GM19351 (cell line): ENCODE measurements around the gene GAS2L3.
"Not testable (repeated sequence)": the region's sequence is repeated elsewhere in the genome, so short reads cannot be mapped to it uniquely, and the experiment has no call there.

Experiments
- ATAC-seq: cut with Tn5 transposase; IDR thresholded peaks from one replicate; pipeline ENCODE4 v1.9.1; 2021; ENCODE audit warnings: mild to moderate bottlenecking, moderate library complexity; ENCODE audit not compliant: unreplicated experiment

Gene GAS2L3

DNA sequence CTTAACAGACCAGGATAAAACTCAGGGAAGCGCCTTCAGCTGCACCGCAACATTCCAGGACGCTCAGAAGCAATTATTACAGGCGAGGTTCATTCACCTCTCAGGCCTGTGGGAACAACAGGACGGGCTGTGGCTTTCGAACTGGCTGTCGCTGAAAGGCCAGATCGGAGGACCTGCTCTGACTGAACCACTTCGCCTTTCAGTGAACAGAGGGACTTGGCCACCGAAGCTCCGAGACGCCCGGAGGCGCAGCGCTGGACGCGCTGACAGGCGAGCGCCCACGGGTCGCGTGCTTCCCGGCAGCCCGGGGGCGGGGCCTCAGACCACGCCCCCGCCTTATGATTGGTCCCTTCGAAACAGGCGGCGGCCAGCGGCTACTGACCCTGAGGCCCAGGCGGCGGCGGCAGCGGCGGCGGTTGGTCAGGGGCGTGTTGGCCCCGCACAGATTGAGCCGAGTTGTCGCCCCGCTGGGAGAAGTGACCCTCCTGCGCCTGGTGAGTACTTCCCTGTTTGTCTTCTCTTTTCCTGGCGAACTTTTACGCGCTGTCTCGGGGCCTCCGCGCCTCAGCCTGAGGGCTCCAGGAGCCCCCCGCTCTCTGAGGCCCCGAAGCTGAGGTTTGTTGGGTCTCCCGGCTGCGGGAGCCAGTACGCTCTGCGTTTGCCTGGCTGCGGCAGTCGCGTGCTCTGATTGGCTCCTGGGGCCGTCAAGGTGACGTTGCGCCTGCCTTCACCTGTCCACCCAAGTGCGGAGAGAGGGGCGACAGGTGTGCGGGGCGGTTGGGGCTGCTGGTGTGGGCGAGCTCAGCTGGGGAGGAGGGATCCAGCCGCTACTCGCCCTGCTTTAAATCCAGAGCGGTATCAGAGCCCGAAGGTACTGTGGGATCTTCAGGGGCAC, at the start of gene GAS2L3:
TSS of gene GAS2L3 (plus strand) at position 393 of the 895 bp plus-strand sequence. CDS start 21,221 bp downstream, outside the sequence.
- ATAC-seq, result peak; percentile 93

DNA sequence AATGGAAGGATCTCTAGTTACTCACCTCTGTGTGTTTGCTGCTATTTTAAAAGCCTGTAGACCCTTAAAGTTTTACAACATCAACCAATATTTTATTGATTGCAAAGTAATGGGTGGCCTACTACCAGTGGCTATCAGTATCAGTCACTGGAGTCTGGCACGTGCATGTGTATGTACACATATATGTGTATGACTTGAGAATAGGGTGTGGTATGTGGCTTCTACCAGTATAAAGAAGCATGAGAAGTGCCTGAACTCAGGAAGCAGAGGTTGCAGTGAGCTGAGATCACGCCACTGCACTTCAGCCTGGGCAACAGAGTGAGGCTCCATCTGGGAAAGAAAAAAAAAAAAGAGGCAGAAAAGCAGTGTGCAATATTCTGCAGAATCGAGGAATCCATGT, 45.5 kb upstream of the GAS2L3 start:
- ATAC-seq, result no peak

DNA sequence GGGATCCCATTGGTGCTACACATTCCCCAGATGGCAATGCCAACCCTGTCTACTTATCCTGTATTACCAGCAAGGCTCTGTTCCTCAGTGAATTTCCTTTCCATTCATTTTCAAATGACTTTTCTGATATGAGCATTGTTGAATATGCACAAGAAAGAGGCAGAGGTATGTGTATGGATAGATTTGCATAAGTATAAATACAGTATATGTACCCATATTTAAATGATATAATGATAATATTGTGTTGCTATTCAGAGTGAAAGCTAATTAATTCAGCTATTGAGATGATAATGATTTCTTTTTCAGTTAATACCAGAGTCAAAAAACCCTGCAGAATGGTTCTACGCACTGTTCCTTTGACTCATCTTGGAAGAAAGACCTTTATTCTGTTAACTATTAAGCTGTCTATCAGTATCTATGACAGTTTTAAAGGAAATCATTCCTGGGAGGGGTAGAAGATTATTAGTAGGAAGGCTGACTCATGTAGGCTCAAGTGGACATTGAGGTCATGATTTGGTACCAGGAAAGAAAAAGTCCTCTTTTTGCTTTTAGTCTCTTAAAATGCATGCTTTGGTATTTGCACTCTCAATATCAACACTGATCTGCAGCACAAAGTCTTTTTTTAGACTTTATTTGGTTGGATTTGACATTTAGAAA, 44.9 kb upstream of the GAS2L3 start:
- no peak for ATAC-seq

DNA sequence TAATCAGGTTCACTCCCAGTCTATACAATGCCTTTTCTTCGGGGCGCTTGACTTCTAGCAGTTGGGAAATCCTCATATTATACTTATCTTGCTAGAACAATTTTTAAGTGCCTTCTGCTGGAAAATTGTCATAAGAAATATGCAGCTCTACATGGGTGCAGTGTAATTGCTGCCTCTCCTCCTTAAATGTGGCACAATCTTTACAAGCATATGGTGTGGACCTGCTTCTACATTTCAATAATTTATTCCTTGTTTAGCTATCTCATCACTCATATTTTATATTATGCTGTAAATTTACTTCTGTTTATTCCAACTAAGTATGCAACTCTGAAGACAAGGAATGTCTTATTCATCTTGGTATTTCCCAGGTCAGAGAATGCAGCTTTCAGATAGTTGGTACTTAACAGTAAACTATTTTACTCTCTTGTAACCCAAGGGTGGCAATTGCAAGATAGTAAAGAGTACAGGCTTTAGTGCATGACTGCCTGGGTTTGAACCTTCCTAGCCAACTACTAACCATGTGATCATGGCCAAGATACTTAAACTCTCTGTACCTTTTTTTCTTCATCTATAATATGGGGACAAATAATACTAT, 43.6 kb upstream of the GAS2L3 start:
- ATAC-seq, result no peak

DNA sequence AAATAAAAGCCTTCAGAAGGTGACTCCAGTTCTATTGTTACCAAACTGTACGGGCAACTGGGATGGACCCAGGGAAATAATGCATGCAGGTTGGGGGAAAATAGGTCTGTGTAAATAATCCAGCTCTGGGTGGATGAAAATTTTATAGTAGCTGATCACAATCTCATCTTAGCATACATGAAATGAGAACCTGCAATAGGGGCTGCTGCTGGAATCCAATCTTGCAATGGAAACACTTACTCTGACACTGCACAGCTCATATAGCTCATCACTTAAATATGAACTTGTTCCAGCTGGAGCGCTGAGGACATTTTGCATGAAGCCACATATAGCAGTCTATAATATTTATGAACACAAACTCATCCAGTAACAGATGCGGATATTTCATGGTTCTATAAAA, 40.1 kb upstream of the GAS2L3 start:
- ATAC-seq, result no peak

DNA sequence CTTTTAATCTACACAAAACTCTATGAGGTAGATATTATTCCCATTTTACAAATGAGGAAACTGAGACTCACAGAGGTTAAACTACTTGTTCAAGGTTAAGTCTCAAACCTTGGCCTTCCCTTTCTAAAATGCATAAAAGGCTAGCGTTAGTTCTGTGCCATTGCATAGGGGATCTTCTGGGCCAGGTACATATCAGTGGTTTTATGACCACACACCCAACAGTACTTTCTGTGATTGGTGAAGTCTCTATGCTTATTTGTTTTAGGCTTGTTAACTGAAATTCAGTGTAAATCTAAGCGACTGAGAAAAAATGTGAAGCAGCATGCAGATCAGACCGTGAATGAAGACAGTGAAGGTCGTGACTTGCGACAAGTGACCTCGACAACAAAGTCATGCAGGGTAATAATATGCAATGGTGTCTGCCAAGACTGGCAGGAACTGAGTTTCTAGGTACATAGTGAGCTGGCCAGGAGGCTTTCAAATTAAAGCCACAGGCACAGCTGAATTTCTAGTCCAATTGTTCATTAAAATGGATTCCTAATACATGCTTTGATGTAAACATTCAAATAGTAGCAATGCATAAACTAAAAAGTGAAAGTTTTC, 38.8 kb upstream of the GAS2L3 start:
- no peak for ATAC-seq

DNA sequence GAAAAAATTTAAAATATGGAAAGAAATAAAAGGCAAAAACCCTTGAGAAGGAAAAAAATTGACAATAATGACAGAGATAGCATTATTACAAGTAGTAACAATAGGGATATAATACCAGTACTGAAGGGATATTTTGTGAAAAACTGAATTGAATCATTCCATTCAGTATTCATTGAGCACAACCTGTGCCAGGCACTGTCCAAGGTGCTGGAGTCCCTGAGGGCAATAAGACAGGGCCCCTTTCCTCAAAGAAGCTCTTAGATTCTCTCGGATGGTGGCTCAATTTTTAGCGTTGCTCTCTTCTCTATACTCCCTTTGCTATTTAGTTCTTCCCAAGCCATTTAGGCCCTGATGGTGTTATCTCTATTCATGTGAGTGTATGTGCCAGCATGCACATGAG, 34.3 kb upstream of the GAS2L3 start:
- no peak for ATAC-seq

DNA sequence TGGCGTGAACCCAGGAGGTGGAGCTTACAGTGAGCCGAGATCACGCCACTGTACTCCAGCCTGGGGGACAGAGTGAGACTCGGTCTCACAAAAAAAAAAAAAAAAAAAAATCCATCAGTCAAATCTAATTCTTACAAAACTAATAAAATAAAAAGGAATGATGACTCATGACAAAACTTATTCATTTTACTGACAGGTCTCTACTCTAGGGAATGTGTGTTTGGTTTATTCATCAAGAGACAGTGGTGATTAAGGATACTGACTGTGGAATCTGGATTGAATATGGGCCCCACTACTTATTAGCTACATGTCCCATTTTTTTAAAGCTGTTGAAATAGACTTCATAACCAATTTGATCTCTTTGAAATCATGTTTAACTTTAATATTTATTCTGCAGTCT, 29.3 kb upstream of the GAS2L3 start:
- no peak for ATAC-seq

DNA sequence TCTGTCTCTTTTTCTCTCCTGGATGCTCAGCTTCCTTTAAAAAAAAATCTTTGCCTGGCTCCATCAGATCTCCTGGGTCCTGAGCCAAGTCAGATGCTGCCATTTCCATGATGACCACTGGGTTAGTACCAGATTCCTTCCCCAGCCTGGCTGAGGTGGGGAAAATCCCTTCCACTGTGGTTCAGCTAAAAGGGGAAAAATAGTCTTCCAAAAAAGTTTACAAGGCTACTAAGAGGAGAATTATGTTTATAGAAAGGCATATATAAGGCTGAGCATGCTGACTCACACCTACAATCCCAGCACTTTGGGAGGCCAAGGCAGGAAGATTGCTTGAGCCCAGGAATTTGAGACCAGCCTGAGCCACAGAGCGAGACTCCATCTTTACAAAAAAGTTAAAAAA, 28.4 kb upstream of the GAS2L3 start:
- ATAC-seq, result no peak

DNA sequence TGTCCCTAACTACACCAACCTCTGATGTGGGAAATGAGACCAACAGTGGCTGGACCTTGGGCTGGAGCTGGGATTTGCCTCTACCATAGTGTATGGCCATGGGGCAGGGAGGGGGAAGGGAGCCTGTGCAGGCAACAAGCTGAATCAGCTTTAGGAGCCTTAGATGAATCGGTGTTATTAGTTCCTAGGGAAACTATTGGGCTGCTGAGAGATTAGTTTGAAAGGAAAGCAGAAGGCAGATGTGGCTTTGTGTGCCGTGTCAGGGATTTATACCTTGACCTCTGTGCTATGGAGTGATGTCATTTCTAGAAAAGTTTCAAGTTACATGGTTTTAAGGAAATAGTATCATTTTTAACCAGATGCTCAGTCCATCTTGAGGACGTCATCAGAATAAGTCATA, 19.5 kb upstream of the GAS2L3 start:
- peak; percentile 65 for ATAC-seq

DNA sequence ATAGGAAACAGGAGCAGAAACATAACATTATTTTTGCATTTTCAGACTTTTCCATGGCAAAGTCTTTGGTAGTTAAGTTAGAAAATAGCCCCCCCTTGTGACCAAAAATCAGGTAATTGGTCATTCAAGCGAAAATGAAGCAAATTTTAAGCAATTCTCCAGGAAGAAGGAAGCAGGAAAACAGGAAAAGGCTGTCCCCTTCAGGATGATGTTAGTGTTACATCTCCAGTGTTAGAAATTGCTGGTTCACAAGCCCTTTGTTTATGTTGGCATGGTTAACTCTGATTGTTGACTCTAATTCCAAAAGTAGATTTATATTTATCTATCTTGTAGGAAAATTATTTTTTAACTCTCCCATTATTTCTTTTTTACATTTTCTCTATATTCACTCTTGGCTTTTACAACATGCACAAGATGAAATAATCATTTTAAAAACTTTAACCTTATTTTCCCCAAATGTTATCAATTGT, 18.8 kb upstream of the GAS2L3 start:
- no peak for ATAC-seq

DNA sequence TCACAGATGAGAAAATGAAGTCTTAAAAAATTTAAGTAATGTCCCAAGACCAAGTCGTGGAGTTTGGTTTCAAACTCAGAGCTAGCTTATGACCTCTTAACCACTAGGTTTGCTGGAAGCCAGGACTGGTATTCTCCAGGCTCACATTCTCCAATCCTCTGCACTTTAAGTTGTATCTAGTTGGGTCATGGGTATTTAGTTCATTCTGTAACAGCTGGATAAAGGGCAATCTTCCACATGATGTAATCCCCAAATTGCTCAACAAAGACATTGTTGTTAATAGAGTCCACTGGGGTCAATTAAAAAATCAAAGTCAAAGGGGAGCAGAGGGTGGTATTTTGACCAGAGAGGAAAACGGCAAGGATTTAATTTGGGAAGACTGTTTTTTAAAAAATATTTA, 17.8 kb upstream of the GAS2L3 start:
- no peak for ATAC-seq

DNA sequence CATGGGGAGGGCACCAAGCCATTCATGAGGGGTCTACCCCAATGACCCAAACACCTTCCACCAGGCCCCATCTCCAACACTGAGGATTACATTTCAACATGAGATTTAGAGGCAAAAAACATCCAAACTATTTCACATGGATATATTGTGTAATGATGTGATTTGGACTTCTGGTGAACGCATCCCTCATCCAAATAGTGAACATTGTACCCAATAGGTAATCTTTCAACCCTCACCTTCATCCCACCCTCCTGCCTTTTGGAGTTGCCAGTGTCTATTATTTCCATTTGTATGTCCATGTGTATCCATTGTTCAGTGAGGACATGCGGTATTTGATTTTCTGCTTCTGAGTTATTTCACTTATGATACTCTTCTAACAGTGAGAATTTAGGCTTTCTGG, 16.1 kb upstream of the GAS2L3 start:
- no peak for ATAC-seq

DNA sequence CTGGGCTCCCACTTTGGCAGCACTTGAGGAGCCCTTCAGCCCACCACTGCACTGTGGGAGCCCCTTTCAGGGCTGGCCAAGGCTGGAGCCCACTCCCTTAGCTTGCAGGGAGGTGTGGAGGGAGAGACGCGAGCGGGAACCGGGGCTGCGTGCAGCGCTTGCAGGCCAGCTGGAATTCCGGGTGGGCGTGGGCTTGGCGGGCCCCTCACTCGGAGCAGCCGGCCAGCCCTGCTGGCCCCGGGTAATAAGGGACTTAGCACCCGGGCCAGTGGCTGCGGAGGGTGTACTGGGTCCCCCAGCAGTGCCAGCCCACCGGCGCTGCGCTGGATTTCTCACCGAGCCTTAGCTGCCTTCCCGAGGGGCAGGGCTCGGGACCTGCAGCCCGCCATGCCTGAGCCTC, 14.2 kb upstream of the GAS2L3 start:
- not testable (repeated sequence) for ATAC-seq

DNA sequence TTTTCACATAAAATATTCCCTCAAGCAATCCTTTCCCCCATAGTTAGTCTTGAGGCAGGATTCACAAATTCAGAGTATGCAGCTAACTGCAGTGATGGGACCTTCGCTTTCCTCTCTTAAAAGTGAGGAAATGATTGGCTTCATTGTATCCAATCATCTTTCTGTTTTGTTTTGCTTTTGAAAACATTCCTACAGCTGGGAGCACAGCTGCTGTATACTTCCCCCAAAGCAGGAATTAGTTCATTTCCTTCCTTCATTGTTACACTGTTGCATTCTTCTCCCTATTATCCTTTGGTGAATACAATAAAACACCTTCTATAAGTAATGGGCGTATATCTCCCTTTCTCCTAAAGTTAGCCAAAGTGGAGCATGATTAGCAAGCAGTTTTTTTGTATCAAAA, 9.4 kb upstream of the GAS2L3 start:
- ATAC-seq, result no peak

DNA sequence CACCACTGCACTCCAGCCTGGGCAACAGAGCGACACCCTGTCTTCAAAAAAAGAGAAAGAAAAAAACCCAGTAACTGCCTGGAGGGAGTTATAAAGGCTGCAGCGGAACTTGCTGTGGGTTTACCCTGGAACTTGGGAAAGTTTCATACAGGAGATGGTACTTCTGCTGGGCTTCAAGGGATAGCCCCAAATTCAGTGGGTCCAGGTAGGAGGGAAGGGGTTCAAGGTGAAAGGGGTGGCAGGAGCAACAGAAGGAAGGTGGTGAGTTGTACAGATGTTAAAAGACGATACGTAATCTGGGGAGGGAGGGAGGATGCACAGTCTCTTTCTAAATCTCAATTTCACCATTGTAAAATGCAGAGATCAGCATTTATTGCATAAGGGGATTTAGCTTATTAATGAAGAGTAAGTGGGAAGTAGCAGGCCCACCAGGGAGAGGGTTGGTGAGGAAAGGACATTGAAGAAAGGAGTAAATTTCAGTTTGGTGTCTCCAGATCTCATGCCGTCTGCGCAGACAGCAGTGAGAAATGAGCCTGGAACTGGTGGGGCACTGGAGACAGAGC, 8.5 kb upstream of the GAS2L3 start:
- no peak for ATAC-seq

DNA sequence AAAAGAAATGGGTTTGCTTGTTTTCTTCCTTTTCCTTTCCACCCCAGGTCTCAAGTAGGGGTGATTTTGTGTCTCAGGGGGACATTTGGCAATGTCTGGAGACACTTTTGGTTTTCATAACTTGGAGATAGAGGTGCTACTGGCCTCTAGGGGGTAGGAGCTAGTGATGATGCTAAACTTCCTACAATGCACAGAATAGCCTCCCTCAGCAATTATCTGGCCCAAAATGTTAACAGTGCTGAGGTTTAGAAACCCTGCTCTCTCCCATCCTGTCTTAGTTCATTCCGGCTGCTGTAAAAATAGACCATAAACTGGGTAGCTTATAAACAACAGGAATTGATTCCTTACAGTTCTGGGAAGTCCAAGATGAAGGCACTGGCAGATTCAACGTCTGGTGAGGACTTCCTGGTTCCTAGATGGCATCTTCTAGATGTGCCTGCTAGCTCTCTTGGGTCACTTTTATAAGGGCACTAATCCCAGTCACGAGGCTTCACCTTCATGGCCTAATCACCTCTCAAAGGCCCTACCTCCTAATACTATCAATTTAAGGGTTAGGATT, 7.4 kb upstream of the GAS2L3 start:
- ATAC-seq, result no peak

DNA sequence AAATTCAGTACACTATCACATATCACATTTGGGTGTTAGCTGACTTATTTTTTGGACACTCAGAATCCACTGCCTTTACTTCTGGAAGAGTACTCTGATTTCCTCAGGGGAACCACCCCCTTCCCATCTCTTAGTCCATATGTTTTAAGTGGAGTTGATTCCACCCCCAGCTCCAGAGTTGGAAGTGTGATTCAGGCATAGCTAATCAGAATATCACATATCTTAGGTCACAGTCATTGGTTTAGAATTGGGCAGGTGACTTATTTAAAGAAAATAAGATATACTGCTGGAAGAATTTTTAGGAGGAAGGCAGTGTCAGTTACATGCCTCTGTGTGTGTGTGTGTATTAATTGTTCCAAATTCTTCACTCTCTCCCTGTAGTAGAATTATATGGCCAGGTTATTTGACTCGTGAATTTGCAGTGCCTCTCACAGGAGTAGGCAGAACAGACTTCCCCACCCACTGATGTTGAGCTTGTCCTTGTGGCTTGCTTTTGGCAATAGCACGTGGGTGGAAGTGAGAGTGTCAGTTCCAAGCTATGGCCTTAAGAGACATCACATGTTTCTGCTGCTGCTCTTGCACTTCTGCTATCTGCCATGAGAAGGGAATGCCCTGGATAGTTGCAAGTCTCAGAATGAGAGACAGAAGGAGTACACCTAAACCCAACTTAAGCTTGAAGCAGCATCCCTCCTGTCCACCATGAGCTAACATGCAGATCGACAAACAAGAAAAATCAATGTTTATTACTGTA, 6.4 kb upstream of the GAS2L3 start:
- peak; percentile 96 for ATAC-seq

DNA sequence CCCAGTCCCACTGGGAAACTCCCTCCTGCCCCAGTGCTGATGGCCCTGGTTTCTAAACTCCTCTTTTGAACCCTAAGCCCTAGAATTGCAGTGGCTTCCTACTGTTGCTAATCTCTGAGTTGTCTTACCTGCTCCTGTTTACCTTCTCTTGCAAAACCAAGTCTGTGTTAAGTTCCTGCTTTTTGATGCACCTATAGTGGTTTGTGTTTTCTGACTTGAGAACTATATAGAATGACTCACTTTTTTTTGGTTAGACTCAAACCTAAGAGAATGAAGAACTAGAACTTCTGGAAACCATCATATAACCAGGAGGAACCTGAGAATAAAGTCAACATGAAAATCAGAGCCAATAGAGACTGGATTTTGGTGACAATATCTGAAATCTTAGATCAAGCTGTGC, 5.5 kb upstream of the GAS2L3 start:
- ATAC-seq, result peak; percentile 30

DNA sequence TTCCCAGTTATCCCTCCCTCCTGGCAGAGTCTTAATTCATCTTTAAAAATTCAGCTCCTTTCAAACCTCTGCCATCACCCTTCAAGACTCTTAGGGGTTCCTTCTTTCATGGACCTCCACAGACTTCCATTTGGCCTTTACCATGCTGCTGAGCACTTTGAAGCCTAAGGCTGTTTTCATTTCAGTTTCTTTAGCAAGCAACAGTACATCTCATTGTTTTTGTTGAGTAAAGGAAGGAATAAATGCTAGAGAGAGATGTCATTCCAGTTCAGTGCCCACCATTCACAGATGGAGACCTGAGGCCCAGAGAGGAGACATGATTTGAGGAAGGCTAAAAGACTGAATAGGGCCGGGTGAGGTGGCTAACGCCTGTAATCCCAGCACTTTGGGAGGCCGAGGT, 1.3 kb upstream of the GAS2L3 start:
- no peak for ATAC-seq
